DND-41 (cell line): ENCODE data around the gene ABCG1.

Experiments used
- ATAC-seq: fragments of 200-7000 bp; cut with Tn5 transposase; 3 replicates; pipeline ENCODE4 v1.9.1; 2021; ENCODE audit warnings: low read depth; ENCODE audit not compliant: insufficient read depth
- DNase-seq: peaks from one replicate; pipeline ENCODE4 v3.0.0-alpha.2; 2020
- H2AFZ ChIP-seq: 2 replicates; pipeline ENCODE4 v1.6.0; 2012; ENCODE audit warnings: low read depth, low read length
- H3K27ac ChIP-seq: 2 replicates; pipeline ENCODE4 v1.5.1; 2012; ENCODE audit warnings: low read length, inconsistent platforms
- H3K27me3 ChIP-seq: fragments of 200-600 bp; sonication (generic); 2 replicates; pipeline ENCODE4 v1.6.0; 2012; ENCODE audit warnings: low read length, mild to moderate bottlenecking, inconsistent platforms; ENCODE audit not compliant: insufficient read depth, poor library complexity
- H3K36me3 ChIP-seq: 2 replicates; pipeline ENCODE4 v1.5.1; 2012; ENCODE audit warnings: low read length, inconsistent platforms; ENCODE audit not compliant: insufficient read depth
- H3K4me1 ChIP-seq: 2 replicates; pipeline ENCODE4 v1.5.1; 2012; ENCODE audit warnings: mild to moderate bottlenecking, low read length; ENCODE audit not compliant: insufficient read depth
- H3K4me2 ChIP-seq: 2 replicates; pipeline ENCODE4 v1.6.0; 2012; ENCODE audit warnings: mild to moderate bottlenecking, moderate library complexity, low read length, inconsistent platforms; ENCODE audit not compliant: insufficient read depth
- H3K4me3 ChIP-seq, 2 experiments: fragments of 200-600 bp in 1 of 2; shearing (Covaris generic) in 1 of 2; 2 replicates each; pipeline ENCODE4 v1.5.1; 2012 to 2016; ENCODE audit warnings: inconsistent platforms in 2 of 2, low read length in 2 of 2, mild to moderate bottlenecking in 2 of 2, low read depth in 1 of 2, moderate library complexity in 1 of 2
- H3K79me2 ChIP-seq: 2 replicates; pipeline ENCODE4 v1.6.0; 2012; ENCODE audit warnings: low read length, inconsistent platforms; ENCODE audit not compliant: insufficient read depth
- H3K9ac ChIP-seq: 2 replicates; pipeline ENCODE4 v1.6.0; 2012; ENCODE audit warnings: low read depth, mild to moderate bottlenecking, inconsistent platforms, low read length, moderate library complexity
- H3K9me3 ChIP-seq: 2 replicates; pipeline ENCODE4 v1.5.1; 2012; ENCODE audit warnings: low read length, moderate library complexity, mild to moderate bottlenecking, inconsistent platforms; ENCODE audit not compliant: insufficient read depth, severe bottlenecking
- H4K20me1 ChIP-seq: 2 replicates; pipeline ENCODE4 v1.6.0; 2012; ENCODE audit warnings: low read length; ENCODE audit not compliant: insufficient read depth
- CTCF ChIP-seq: IDR thresholded peaks from 2 replicates; pipeline ENCODE4 v1.5.1; 2012; ENCODE audit warnings: borderline replicate concordance, low read length, moderate library complexity, mild to moderate bottlenecking; ENCODE audit not compliant: poor library complexity, severe bottlenecking; ENCODE audit errors: extremely low read depth
- EZH2 ChIP-seq: IDR thresholded peaks from 3 replicates; pipeline ENCODE4 v1.6.1; 2012; ENCODE audit warnings: borderline replicate concordance, low read depth, mild to moderate bottlenecking, moderate library complexity, low read length, inconsistent platforms; ENCODE audit not compliant: severe bottlenecking

Gene ABCG1

GRCh38 chr21:42242611-42243010, 23.7 kb downstream of the ABCG1 start:
- TF ChIP-seq EZH2 (no peak), CTCF (no peak)
- Histone ChIP-seq H3K9ac (no peak overlapping the region), H3K4me2 (no peak overlapping the region), H2AFZ (no peak overlapping the region), H3K27me3 (no peaks in the 10 kb centered on the region), H3K27ac (0 out of 2 replicates have a peak overlapping the region, but pooled peaks have one; percentile 1), H3K4me3 (no peak overlapping the region), H4K20me1 (peaks cover 16% of the 10 kb centered on the region; the same call in 1 of the 2 replicates), H3K79me2 (peaks cover 66% of the 10 kb centered on the region), H3K9me3 (no peaks in the 10 kb centered on the region), H3K4me1 (peaks cover 17% of the 10 kb centered on the region), H3K36me3 (no peaks in the 10 kb centered on the region; the same call in 1 of the 2 replicates)
- DNase-seq (no peak), ATAC-seq (no peak)

- H3K9me3 ChIP-seq = no peaks in the 10 kb centered on the region
- ATAC-seq (no peak), DNase-seq (no peak)
- H3K4me2 ChIP-seq = no peak overlapping the region
- peaks cover 13% of the 10 kb centered on the region for H3K4me1 ChIP-seq
- H3K36me3 ChIP-seq = no peaks in the 10 kb centered on the region; the same call in 1 of the 2 replicates
- 0 out of 2 replicates have a peak overlapping the region, but pooled peaks have one; percentile 1 for H3K27ac ChIP-seq
- no peaks in the 10 kb centered on the region for H3K27me3 ChIP-seq
- no peak overlapping the region for H2AFZ ChIP-seq
- peaks cover 16% of the 10 kb centered on the region; the same call in 1 of the 2 replicates for H4K20me1 ChIP-seq
- no peak overlapping the region for H3K9ac ChIP-seq
- no peak for TF ChIP-seq EZH2
- TF ChIP-seq CTCF = no peak
- H3K4me3 ChIP-seq = no peak overlapping the region
- peaks cover 62% of the 10 kb centered on the region for H3K79me2 ChIP-seq
Measured at GRCh38 chr21:42243026-42243425, 24.1 kb downstream of the ABCG1 start.

- H3K27me3 ChIP-seq = no peaks in the 10 kb centered on the region
- no peaks in the 10 kb centered on the region for H3K9me3 ChIP-seq
- no peak overlapping the region for H2AFZ ChIP-seq
- no peak overlapping the region for H3K4me2 ChIP-seq
- H4K20me1 ChIP-seq = peaks cover 11% of the 10 kb centered on the region; the same call in 1 of the 2 replicates
- no peak for TF ChIP-seq CTCF
- no peak for TF ChIP-seq EZH2
- no peak overlapping the region for H3K4me3 ChIP-seq
- no peak overlapping the region for H3K9ac ChIP-seq
- H3K36me3 ChIP-seq = no peaks in the 10 kb centered on the region; the same call in 1 of the 2 replicates
- no peaks in the 10 kb centered on the region for H3K4me1 ChIP-seq
- ATAC-seq (no peak), DNase-seq (no peak)
- peaks cover 44% of the 10 kb centered on the region for H3K79me2 ChIP-seq
- 0 out of 2 replicates have a peak overlapping the region, but pooled peaks have one; percentile 18 for H3K27ac ChIP-seq
Measured at GRCh38 chr21:42245331-42246193, 26.6 kb downstream of the ABCG1 start.
